Peyer's patch (tissue), 4 donors: Measurements from ENCODE around the gene ZBTB16.

Experiments
- POLR2A ChIP-seq, 2 donors: fragments of 450-650 bp; IDR thresholded peaks; one replicate each; pipeline ENCODE4 v1.5.1; 2017; ENCODE audit warnings: antibody characterized with exemption in 2 of 2, mild to moderate bottlenecking in 2 of 2, moderate library complexity in 2 of 2
- TF ChIP-seq, protein P1 (sequence below), 6 experiments: fragments of 450-650 bp in 4 of 6; fragments of 200-600 bp in 2 of 6; sonication (generic) in 1 of 6; IDR thresholded peaks; one replicate each; pipeline ENCODE4 v1.5.1; 2017 to 2019; ENCODE audit warnings: antibody characterized with exemption in 6 of 6, mild to moderate bottlenecking in 3 of 6, moderate library complexity in 1 of 6

DNA sequence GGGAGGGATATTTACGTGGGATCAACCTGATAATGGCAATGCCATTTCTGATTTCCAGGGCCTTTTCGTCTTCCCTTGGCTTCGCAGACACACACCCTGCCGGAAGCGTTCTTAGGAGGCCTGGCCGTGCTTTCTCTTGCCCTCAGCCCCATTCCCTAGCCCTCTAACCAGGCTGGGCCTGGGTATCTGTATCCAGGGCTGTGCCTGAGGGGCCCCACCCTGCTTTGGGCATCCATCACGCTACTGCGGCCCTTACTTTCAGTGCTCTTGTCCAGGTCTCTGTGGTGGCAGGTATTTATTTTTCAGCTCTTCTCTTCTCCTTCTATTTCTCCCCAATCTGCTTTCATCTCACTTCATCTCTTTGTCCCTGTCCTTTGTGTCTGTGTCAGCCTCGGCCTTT, 105.0 kb downstream of the ZBTB16 start:
- TF ChIP-seq, protein P1, sequence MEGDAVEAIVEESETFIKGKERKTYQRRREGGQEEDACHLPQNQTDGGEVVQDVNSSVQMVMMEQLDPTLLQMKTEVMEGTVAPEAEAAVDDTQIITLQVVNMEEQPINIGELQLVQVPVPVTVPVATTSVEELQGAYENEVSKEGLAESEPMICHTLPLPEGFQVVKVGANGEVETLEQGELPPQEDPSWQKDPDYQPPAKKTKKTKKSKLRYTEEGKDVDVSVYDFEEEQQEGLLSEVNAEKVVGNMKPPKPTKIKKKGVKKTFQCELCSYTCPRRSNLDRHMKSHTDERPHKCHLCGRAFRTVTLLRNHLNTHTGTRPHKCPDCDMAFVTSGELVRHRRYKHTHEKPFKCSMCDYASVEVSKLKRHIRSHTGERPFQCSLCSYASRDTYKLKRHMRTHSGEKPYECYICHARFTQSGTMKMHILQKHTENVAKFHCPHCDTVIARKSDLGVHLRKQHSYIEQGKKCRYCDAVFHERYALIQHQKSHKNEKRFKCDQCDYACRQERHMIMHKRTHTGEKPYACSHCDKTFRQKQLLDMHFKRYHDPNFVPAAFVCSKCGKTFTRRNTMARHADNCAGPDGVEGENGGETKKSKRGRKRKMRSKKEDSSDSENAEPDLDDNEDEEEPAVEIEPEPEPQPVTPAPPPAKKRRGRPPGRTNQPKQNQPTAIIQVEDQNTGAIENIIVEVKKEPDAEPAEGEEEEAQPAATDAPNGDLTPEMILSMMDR (IDR thresholded peaks at IDR 0.05), result no peak
- TF ChIP-seq POLR2A (IDR thresholded peaks at IDR 0.05), result no peak
